Measurements from ENCODE around the gene DIPK1A.

Gene DIPK1A

DNA sequence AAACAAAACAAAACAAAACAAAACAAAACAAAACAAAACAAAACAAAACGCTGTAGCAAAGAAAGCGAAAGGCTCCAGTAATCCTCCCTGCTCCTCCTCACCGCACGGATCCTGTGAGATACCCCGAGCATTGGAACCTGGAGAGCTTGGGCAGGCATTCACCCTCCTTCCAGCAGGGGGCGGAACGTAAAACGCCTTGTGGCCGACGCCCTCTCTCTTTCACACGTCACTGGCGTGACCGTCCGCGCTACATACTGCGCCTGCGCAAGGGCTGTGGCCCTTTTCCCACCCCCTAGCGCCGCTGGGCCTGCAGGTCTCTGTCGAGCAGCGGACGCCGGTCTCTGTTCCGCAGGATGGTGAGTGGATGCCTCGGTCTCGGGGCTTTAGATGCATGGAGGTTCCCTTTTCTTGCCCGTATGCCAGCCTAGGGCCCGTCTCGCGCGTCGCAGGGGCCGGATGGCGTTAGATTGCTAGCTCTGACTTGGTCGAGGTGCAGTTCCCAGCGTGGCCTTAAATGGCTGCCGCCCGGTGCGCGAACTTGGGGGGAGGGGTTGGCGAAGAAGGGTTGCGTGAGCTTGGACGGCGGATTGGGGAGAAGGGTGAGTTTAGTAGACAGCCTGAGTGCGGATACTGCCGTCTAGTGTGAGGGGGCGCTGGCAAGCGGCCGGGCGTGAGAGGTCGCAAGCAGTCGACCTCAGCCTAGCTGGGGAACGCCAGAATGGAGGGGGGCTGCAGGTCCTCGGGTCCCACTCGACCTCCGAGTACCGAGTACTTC is 129.3 kb downstream of the DIPK1A start, which contains the start of gene RPL5:
RPL5 (plus strand) TSS at position 279 of the 775 bp plus-strand sequence; CDS start at position 354, 75 bp downstream.
- peak within 1 kb of the TSS; percentile 98 for H3K4me3 ChIP-seq (ENCODE audit: low read length)
- peak; percentile 97 for DNase-seq (ENCODE audit: low read depth, low spot score)

DNA sequence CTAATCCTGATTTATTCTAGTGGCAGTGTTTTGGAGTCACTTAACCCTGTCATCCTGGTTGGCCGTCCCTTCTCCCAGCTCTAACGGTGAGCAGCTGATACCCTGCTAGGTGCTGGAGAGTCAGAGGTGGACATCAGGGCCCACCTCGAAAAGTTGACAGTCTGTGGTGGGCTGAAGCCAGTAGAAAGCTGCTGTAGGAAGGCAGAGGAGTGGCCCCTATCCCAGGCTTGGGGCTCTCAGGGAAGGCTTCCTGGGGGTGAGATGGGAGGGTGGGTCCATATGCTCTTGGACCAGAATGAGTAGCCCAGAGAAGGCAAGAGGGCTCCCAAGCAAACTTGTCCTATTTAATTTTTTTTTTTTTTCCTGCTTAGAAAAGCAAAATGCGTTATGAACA is 129.9 kb downstream of the DIPK1A start:
- DNase-seq (ENCODE audit: low read depth, low spot score) = no peak
- peak overlapping the region; percentile 98 for H3K4me3 ChIP-seq (ENCODE audit: low read length)

DNA sequence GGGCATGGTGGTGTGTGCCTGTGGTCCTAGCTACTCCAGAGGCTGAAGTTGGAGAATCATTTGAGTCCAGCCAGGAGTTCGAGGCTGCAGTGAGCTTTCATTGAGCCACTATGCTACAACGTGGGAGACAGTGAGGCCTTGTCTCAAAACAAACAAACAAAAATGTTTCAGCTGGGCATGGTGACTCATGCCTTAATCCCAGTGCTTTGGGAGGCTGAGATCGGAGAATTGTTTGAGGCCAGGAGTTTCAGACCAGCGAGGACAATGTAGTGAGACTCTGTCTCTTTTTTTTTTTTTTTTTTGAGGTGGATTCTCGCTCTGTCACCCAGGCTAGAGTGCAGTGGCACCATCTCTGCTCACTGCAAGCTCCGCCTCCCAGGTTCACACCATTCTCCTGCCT is 134.5 kb downstream of the DIPK1A start:
- no peak for DNase-seq (ENCODE audit: low read depth, low spot score)
- no peak overlapping the region for H3K4me3 ChIP-seq (ENCODE audit: low read length)

DNA sequence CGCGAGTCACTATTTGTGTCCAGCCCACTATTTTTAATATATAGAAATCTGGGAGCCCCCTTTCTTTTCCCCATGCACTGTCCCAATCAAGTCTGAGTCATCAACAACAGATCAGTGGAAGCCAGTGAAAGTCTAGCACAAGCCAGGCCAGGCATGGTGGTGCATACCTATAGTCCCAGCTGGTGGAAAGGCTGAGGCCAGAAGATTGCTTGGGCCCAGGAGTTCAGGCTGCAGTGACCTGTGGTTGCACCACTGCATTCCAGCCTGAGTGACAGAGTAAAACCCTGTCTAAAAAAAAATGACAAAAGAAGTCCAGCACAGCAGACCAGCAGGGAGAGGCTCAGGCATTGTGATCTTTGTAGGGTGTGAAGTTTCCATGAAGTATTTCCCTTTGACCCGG is 138.4 kb downstream of the DIPK1A start:
- DNase-seq (ENCODE audit: low read depth, low spot score) = no peak
- no peak overlapping the region for H3K4me3 ChIP-seq (ENCODE audit: low read length)

DNA sequence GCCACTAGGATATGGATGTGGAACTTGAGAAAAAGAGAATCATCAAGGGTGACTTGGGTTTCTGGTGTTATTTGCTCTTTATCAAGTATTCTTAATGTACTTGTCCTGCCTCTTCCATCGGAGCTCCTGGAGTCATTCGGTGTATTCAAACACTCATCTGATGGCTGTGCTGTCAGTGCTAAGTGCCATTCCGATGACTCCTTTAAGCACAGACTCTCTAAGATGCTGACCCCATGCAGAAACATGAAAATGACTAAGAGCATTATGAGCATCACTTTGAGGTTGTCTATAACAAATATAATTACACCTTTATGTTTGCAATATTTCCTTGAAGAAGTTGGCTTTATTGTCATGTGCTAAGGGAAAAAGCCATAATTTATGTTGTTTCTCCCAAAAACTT is 140.7 kb downstream of the DIPK1A start:
- H3K4me3 ChIP-seq (ENCODE audit: low read length) = no peak overlapping the region
- no peak for DNase-seq (ENCODE audit: low read depth, low spot score)

DNA sequence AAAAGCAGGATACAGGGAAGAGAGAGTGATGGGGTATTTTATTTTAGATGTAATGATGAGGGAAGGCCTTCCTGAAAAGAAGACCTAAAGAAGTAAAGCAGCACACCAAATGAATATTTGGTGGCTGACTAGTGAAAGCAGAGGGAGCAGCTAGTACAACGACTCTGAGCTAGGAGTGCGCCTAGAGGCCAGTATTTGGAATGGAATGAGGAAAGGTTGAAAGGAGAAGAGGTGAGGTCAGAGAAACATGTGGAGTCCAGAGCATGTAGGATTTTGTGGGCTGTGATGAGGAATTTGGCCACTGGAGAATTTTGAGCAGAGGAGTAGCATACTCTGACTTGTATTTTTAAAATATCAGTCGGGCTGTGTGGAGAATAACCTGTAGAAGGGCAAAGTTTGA is 141.2 kb downstream of the DIPK1A start:
- no peak for DNase-seq (ENCODE audit: low read depth, low spot score)
- no peak overlapping the region for H3K4me3 ChIP-seq (ENCODE audit: low read length)

DNA sequence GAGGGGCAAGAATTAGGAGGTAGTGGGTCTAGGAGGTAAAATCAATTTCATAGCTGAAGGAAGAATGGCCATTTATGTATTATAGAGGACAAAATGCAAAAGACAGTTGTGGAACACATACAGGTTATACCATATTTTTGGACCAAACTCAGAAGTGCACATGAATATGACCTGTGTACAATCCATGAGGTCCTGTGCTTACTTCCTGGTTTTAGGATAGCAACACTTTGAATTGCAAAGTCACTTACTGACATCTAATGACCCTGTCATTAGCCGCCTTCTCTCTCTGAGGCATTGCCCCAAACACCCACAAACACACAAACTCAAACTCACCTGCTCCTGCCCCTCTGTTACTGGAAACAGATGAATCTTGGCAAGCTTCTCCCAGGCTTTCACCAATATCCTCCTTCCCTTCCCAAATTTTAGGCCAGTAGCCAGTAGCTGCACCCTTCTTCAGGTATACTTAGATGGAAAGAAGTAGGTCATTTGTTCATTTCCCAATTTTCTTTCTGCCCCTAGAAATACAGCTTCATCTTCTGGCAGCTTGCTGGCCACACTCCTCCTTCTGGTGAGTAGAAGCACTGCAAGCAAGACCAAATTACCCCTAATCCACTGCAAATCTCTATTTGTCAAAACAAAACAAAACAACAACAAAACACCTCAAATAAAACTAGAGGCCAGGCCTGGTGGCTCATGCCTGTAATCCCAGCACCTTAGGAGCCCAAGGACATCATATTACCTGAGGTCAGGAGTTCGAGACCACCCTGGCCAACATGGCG is 143.1 kb downstream of the DIPK1A start:
- peak; percentile 28 for DNase-seq (ENCODE audit: low read depth, low spot score)
- no peak overlapping the region for H3K4me3 ChIP-seq (ENCODE audit: low read length)

DNA sequence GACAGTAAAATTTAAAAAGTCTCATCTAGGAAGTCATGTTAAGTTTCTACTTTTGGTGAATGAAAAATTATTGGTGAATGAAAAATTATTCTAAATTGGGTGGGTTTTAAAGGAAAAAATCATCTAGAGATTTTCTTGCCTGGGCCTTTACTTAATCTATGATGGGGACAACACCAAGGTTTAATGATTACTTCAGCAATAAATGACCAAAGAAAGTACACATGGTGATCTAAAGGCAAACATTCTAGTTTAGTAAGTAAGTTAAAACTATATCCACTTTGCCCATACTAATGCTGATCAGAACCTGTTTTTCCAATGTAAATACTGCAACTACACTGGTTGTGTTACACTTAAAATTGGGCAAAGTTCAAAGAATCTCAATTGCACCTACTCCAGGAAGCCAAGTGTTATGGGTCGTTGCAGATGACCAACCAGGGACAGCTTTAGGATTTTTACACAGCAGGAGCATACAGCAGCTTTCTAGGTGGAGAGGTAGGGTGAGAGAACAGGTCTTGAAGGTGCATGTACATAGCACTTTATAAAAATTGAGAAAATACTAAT is 144.0 kb downstream of the DIPK1A start:
- no peak overlapping the region for H3K4me3 ChIP-seq (ENCODE audit: low read length)
- DNase-seq (ENCODE audit: low read depth, low spot score) = no peak

DNA sequence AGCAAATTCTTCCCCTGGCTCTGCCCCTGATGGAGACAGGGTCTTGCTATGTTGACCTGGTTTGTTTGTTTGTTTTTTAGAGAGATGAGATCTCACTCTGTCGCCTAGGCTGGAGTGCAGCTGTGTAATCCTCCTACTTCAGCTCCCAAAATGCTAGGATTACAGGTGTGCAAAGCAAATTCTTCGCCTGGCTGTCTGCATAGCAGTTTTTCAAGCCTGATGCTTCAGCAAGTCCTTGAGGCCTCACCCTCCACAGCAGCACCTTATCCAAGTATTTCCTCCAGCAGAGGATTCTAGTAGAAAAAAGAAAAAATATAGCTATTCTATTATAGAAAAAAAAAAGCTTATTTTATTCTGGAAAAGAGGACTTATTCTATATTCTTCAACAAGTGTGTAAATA is 144.5 kb downstream of the DIPK1A start:
- no peak for DNase-seq (ENCODE audit: low read depth, low spot score)
- no peak overlapping the region for H3K4me3 ChIP-seq (ENCODE audit: low read length)

DNA sequence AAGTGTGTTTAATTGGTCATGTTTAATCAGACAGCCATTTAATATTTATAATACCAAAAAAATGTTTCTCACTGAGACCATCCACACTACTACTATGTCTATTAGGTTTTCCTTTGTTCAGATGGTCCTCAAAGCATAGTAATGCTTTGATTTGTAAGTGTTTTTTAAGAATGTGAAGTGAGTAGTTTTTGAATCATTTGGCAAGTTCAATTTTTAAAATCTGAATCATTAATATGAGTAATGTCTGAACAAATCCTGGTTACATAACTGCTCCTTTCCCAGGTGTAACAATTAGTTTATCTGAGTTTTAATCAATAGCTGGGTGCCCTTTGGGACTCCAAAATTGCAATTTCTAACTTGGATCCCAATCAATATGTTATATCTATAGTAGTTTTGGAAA is 152.9 kb downstream of the DIPK1A start:
- no peak overlapping the region for H3K4me3 ChIP-seq (ENCODE audit: low read length)
- DNase-seq (ENCODE audit: low read depth, low spot score) = no peak

DNA sequence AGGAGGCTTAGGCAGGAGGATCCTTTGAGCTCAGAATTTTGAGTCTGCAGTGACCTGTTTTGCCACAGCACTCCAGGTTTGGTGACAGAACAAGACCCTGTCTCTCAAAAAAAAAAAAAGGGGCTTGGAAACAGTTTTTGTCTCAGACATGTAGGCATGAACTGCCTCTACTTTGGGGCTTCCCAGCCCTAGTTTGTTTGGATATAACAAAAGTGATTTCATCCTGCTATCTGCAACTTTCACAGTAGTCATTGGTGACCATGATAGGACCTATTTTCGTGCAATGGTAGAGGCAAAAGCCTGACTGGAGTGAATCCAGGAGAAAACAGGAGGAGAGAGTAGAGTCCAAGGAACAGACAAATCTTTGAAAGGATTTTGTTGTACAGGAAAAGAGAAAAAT is 156.0 kb downstream of the DIPK1A start:
- H3K4me3 ChIP-seq (ENCODE audit: low read length) = no peak overlapping the region
- DNase-seq (ENCODE audit: low read depth, low spot score) = no peak

DNA sequence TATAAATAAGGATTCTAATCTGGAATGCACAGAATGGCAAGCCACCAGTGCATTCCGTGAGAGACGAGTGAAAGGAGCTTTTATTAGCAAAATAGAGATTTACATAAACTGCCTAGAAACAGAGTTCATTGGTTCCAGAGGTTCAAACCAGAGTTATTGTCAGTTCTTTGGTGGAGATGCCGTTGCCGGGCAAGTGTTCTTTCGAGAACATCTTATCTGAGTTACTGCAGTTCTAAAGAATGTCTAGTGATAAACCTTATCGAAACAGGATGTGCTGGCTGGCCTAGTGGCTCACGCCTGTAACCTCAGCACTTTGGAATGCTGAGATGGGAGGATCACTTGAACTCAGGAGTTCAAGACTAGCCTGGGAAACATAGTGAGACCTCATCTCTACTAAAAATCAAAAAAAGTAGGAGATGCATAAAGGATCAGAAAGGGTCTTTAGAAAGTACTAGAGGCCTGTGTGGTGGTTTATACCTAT is 156.5 kb downstream of the DIPK1A start:
- DNase-seq (ENCODE audit: low read depth, low spot score) = peak; percentile 37
- H3K4me3 ChIP-seq (ENCODE audit: low read length) = no peak overlapping the region

DNA sequence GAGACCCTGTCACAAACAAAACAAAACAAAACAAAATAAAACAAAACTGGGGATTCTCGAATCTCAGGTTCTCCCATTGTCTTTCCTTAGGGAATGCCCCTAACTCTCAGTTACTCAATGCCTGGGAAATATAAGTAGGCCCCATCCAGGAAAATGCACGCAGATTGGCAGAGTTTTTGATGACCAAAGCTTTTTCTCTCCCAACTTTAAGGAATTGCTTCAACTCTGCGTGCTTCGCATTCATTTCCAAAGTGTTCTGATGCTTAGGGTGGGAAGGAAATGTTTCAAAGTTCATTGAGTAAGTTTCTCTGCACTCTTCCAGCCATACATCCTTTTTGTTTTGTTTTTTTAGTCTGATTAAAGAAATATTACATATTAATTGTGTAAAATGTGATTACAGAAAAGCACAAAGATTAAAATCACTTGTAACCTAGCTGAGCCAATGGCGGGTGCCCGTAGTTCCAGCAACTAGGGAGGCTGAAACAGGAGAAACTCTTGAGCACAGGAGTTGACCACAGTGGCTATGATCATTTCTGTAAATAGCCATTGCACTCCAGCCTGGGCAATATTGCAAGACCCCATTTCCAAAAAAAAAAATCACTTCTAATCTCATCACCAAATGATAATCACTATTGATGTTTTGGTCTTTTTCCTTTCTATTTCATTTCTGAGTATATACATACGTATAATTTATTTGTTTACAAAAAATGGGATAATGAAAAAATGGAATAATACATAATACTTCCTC is 157.9 kb downstream of the DIPK1A start:
- DNase-seq (ENCODE audit: low read depth, low spot score) = no peak
- H3K4me3 ChIP-seq (ENCODE audit: low read length) = no peak overlapping the region

DNA sequence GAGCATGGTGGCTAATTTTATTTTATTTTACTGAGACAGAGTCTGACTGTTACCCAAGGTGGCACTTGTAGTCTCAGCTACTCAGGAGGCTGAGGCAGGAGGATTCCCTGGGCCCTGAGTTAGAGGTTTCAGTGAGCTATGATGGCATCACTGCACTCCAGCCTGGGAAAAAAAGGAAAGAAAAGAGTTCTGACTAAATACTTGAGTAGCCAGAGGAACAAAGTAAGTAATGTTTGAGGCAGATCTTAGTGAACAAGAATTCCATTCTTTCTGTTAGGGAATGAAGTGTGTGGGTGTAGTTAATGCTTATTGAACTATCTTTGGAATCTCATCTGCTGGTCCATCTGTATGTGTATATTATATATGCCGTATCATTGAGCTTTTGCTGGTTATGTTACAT is 163.3 kb downstream of the DIPK1A start:
- no peak for DNase-seq (ENCODE audit: low read depth, low spot score)
- no peak overlapping the region for H3K4me3 ChIP-seq (ENCODE audit: low read length)

DNA sequence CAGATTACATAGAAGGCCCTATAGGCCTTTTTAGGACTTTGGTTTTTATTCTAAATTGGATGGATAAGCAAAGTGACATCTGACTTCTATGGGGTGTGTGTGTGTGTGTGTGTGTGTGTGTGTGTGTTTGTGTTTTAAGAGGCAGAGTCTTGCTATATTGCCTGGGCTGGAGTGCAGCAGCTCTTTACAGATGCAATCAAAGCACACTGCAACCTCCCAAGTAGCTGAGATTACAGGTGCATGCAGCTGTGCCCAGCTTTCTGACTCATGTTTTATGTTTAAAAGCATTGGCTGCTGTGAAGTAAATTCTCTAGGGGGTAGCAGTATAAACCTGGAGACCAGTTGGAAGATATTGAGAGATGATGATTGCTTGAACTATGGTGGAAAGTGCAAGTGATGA is 164.0 kb downstream of the DIPK1A start:
- H3K4me3 ChIP-seq (ENCODE audit: low read length) = no peak overlapping the region
- DNase-seq (ENCODE audit: low read depth, low spot score) = no peak

DNA sequence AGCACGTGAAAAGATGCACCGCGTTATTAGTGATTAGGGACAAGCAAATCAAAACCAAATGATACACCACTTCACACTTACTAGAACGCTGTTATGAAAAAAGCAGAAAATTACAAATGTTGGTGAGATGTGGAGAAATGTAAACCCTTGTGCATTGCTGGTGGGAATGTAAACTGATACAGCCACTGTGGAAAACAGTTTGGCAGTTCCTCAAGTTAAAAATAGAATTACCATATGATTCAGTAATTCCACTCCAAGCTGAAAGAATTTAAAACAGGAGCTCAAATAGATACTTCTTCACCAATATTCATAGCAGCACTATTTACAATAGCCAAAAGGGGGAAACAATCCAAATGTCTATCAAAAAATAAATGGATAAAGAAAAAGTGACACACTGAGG is 166.1 kb downstream of the DIPK1A start:
- no peak for DNase-seq (ENCODE audit: low read depth, low spot score)
- no peak overlapping the region for H3K4me3 ChIP-seq (ENCODE audit: low read length)

DNA sequence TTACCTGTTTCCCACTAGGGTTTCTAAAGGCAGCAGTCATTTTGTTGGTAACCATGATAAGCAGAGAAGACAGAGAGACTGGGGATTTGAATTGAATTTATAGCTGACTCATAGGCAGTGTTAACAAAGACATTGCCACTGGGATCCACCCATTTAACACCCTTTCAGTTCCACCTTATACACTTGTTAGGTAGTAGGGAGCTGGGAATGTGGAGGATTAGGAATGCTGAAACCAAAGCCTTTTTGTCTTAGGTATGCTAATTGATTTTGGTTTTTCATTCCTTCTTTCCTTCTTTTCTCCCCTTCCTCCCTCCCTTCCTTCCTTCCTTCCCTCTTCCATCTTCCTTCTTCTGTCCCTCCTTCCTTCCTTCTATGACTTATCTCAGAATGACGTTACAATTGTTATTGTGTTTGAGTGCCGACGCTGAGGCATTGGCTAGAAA is 168.9 kb downstream of the DIPK1A start:
- H3K4me3 ChIP-seq (ENCODE audit: low read length) = no peak overlapping the region
- DNase-seq (ENCODE audit: low read depth, low spot score) = no peak

Measured in Jurkat, Clone E6-1 (cell line).